Globus pallidus (tissue), 1 donor: ENCODE data around the gene PSMD9.
"Not testable (repeated sequence)": the region's sequence is repeated elsewhere in the genome, so short reads cannot be mapped to it uniquely, and the experiment has no call there.

Experiments used
- DNase-seq: peaks from one replicate; pipeline ENCODE4 v3.0.0-alpha.2; 2015; ENCODE audit warnings: low spot score

PSMD9 gene

DNA sequence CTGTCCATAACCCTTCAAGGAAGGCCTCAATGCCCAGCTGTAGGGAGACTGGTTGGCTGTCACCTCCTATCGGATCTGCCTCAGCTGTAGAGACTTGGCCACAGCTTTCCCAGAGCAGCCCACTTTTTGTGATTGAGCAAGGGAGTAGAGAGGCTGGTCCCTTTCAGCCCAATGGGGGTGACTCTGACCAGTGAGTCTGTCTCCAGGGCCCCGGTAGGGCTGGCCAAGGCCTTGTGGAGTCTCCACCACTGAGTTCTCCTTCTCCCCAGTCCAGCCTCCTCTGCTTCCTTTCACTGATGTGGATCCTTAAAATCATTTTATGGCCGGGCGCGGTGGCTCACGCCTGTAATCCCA is 15.4 kb upstream of the PSMD9 start:
- no peak for DNase-seq

DNA sequence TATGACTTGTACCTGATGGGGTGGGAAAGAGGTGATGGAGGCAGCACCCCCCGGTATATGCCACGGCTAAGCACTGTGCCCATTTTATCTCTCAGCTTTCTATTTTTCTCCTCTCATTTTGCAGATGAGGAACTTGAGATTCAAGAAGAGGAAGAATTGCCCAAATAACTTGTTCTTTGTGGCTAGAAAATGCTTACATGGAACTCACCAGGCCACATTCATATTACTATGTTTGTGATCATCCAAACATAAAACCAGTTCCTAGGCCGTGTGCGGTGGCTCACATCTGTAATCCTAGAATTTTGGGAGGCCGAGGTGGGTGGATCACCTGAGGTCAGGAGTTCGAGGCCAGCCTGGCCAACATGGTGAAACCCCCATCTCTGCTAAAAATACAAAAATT is 14.5 kb upstream of the PSMD9 start:
- no peak for DNase-seq

DNA sequence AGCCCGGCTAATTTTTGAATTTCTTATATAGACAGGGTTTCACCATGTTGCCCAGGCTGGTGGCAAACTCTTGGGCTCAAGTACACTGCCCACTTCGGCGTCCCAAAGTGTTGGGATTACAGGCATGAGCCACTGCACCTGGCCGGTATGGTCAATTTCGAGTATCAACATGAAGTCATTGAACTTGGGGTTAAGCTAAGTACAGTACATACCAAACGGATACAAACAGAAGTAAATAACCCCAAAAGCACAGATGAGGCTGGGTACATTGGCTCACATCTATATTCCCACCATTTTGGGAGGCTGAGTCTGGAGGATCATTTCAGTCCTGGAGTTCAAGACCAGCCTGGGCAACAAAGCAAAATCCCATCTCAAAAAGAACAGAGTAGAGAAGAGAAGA is 13.0 kb upstream of the PSMD9 start:
- DNase-seq = no peak

DNA sequence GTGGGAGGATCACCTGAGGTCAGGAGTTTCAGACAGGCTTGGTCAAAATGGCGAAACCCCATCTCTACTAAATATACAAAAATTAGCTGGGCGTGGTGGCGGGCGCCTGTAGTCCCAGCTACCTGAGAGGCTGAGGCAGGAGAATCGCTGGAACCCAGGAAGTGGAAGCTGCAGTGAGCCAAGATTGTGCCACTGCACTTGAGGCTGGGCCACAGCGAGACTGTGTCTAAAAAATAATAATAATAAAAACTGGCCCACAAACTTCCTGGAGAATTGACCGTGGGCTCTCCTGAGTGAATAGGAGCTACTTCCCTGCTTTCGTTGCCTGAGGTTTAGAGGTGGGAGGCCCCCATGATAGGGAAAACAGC is 12.5 kb upstream of the PSMD9 start:
- DNase-seq = not testable (repeated sequence)

GRCh38 chr12:121883315-121883660 is 5.3 kb upstream of the PSMD9 start:
- no peak for DNase-seq

GRCh38 chr12:121885129-121885528 is 3.5 kb upstream of the PSMD9 start:
- not testable (repeated sequence) for DNase-seq

DNA sequence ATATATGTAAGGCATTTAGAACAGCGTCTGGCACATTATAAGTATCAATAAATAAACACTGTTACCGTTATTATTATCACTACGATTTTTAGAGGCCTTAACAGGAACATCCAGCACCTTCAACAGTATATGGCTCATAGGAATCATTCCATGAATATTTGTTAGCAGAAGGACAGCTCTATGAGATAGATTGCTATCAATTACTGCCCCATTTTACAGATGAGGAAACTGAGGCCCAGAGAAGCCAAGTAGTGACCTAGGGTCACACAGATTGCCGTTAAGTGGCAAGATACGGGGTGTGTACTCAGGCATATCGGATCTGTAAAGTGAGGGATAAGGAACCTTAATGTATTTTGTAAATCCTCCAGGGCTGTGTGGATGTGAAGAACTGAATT is 510 bp upstream of the PSMD9 start:
- no peak for DNase-seq

- no peak for DNase-seq
Measured at GRCh38 chr12:121889274-121889624, 659 bp downstream of the PSMD9 start.

DNA sequence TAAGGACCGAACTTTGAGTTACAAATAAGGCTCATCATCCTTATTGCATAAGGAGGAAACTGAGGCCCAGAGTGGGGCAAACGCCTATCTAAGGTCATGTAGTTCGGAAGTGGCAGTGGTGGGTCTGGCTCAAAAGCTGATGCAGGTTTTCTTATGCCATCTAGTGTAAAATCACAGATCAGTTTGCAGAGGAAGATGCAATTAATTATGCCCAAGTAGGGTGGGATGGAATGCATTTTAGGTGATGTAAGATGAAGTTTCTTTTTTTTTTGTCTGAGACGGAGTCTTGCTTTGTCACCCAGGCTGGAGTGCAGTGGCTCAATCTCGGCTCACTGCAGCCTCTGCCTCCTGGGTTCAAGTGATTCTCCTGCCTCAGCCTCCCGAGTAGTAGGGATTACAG is 1.1 kb downstream of the PSMD9 start:
- not testable (repeated sequence) for DNase-seq

GRCh38 chr12:121892673-121893561 is 4.3 kb downstream of the PSMD9 start:
- no peak for DNase-seq

- no peak for DNase-seq
Measured at GRCh38 chr12:121893961-121894460, 5.4 kb downstream of the PSMD9 start.

DNA sequence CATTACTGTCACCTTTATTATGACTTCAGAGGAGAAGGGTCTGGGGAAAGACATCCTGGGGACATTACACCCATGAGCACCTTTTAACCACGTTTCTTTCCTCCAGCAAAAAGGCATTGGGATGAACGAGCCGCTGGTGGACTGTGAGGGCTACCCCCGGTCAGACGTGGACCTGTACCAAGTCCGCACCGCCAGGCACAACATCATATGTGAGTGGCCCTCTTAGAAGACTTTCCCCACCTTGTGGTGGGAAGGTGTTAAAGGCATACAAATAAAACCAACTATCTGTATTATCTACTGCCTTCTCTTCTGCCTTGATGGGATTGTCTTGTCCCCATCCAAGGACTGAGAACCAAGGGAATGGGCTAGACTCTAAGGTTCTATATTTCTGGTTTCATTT is 6.0 kb downstream of the PSMD9 start:
- no peak for DNase-seq

DNA sequence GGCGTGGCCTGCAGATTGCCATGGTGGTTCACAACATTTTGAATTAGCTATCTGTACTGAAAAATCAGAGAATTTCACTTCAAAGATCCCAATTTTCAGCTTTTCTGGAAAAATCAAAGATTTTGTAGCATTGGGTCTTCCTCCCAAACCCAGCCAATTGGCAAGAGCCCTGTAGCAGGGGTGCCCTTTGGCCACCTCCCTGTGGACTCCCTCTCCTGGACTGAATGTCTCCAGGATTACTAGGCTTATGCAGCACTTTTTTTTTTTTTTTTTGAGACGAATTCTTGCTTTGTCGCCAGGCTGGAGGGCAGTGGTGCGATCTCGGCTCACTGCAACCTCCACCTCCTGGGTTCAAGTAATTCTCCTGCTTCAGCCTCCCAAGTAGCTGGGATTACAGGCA is 9.7 kb downstream of the PSMD9 start:
- no peak for DNase-seq

DNA sequence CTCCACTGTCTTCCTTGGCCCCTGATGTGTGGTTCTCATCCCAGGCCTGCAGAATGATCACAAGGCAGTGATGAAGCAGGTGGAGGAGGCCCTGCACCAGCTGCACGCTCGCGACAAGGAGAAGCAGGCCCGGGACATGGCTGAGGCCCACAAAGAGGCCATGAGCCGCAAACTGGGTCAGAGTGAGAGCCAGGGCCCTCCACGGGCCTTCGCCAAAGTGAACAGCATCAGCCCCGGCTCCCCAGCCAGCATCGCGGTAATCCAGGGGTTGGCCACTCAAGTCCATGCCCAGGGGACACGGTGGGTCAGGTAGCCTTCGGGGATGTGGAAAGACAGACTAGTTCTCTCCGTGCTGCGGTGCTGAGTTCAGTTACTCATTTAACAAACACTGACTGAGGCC is 11.0 kb downstream of the PSMD9 start:
- no peak for DNase-seq

DNA sequence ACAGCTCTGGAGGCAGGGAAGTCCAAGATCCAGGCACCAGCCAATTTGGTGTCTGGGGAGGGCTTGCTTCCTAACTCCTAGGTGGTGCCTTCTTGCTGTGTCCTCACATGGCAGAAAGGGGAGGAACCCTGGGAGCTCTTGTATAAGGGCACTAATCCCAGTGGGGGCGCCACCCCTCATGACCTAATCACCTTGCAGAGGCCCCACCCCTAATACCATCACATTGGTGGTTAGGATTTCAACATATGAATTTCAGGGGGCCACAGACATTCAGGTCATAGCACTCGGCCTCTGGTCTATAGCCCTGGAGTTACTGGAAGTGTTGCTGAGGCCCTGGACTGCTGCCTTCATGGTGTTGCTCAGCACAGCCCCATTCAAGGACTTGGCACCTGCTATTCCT is 14.6 kb downstream of the PSMD9 start:
- DNase-seq = no peak

DNA sequence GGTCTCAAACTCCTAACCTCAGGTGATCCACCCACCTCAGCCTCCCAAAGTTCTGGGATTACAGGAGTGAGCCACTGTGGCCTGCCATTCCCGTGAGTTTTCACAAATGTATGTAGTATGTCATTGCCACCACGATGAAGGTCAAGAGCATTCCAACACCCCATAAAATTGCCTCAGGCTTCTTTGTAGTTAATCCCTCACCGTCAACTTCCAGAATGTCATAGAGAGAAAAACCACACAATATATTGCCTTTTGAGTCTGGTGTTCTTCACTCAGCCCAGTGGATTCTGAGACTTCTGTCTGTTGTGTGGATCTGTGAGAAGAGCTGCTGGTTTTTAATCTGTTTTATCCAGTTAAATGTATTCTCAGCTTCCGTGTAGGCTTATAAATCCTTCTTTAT is 17.2 kb downstream of the PSMD9 start:
- no peak for DNase-seq

DNA sequence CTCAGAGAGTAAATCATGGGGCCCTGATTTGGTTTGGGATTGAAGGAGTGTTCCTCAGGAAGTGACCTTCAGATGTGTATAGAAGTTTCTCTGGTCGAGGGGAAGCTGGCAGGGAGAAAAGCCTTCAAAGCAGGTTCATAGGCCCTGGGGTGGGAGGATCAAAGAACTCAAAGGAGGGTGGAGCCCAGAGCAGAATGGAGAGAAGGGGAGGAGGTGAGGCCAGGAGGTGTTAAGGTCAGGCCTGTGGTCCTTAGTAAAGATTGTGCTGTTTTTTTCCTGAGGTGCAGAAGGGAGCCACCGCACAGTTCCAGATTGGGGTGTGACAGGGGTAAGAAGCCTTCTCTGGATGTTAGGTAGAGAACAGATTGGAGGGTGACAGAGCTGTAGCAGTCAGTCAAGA is 20.1 kb downstream of the PSMD9 start:
- no peak for DNase-seq

- DNase-seq = no peak
Measured at GRCh38 chr12:121911824-121912585, 23.4 kb downstream of the PSMD9 start.

DNA sequence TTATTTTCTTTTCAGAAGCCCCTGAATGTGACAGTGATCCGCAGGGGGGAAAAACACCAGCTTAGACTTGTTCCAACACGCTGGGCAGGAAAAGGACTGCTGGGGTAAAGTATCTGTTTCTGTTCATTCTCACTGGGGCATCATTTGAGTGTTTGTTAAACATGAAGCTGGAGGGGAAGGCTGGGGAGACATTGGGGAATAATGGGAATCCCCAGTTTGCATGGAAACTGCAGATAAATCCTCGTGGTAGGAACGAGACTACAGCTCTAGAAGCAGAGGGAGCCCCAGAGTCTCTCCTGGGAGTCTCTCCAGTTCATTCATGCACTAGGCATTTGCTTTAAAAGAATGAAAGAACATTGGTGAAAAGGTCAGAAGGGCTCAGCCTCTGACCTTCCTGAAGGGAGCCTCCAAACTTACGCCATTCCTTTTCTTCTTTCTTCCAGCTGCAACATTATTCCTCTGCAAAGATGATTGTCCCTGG is 27.3 kb downstream of the PSMD9 start:
- DNase-seq = no peak

GRCh38 chr12:121916719-121917118 is 28.1 kb downstream of the PSMD9 start:
- peak; percentile 25 for DNase-seq

GRCh38 chr12:121917950-121918678 is 29.5 kb downstream of the PSMD9 start, which contains the start of gene CFAP251:
Gene CFAP251, plus strand, starts transcription at chr12:121918592. Its CDS starts 2,714 bp downstream, at chr12:121921306.
- peak; percentile 84 for DNase-seq

GRCh38 chr12:121918679-121919038 is 30.1 kb downstream of the PSMD9 start:
- no peak for DNase-seq

GRCh38 chr12:121921066-121921465 is 32.5 kb downstream of the PSMD9 start:
- DNase-seq = no peak
